ENCODE measurements around the gene KLHL36. TPM values are rescaled to one million over a fixed set of nuclear protein-coding genes. Genes with fewer than 3 reads are reported as not detected.

Gene KLHL36
- total and polyA plus RNA-seq, 7 donors: 14.4 to 45.9 (median 40.0) TPM

DNA sequence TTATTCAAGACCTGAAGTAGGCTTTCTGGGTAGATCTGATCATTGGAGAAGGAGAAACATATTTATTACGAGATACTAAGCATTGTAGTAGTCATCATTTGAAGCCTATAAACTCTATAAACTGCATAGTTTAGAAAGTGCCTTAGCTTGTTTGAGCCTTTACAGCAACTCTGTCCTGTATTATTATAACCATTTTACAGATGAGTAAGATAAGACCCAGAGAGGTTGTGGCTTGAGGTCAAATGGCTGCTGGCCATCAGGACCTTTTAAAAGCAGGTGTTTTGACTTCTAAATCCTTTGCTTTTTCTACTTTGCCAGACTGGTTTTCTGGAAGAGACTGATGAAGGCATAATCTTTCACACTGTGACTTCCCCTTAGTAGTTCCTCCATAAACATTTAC, 58.5 kb downstream of the KLHL36 start:
- TF ChIP-seq EP300 (IDR thresholded peaks at IDR 0.05) (no peak), POLR2AphosphoS5 (IDR thresholded peaks at IDR 0.05) (no peak), POLR2A (IDR thresholded peaks at IDR 0.05) (no peak)
- TF ChIP-seq, protein P1, sequence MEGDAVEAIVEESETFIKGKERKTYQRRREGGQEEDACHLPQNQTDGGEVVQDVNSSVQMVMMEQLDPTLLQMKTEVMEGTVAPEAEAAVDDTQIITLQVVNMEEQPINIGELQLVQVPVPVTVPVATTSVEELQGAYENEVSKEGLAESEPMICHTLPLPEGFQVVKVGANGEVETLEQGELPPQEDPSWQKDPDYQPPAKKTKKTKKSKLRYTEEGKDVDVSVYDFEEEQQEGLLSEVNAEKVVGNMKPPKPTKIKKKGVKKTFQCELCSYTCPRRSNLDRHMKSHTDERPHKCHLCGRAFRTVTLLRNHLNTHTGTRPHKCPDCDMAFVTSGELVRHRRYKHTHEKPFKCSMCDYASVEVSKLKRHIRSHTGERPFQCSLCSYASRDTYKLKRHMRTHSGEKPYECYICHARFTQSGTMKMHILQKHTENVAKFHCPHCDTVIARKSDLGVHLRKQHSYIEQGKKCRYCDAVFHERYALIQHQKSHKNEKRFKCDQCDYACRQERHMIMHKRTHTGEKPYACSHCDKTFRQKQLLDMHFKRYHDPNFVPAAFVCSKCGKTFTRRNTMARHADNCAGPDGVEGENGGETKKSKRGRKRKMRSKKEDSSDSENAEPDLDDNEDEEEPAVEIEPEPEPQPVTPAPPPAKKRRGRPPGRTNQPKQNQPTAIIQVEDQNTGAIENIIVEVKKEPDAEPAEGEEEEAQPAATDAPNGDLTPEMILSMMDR (IDR thresholded peaks at IDR 0.05): no peak
- Histone ChIP-seq H3K27me3 (no peaks in the 10 kb centered on the region), H3K4me1 (peaks cover 0 to 59% (median 26%) of the 10 kb centered on the region in 4 donors), H3K27ac (no peak overlapping the region), H3K36me3 (no peaks in the 10 kb centered on the region), H3K9me3 (no peaks in the 10 kb centered on the region), H3K4me3 (no peak overlapping the region)
- 80 to 86% methylated on average over 1 of the region's 1 CpG for WGBS, 2 donors
- DNase-seq: no peak
- intact Hi-C loops (cut with DNase I): no loop called here

DNA sequence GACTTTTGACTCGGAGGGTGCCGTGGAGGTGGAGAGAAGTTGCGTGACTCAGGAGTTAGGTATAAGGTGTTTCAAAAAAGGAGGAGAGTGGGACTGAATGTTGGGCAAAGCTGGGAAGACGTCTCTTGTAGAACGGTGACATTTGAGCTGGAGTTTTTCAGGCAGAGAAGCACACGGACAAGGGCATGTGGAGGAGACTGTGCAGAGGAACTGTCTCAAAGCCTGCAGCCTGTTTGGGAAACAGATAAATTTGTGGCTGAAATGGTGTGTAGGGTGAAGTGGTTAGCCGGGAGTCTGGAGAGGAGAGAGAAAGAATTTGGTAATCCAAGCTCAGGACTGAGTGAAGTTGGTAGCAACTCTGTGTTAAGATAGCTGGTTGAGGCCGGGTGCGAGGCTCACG, 61.3 kb downstream of the KLHL36 start:
- DNase-seq: no peak
- Histone ChIP-seq H3K4me1 (peaks cover 0 to 65% (median 12%) of the 10 kb centered on the region in 4 donors), H3K4me3 (no peak overlapping the region), H3K27me3 (no peaks in the 10 kb centered on the region), H3K27ac (no peak overlapping the region), H3K9me3 (no peaks in the 10 kb centered on the region), H3K36me3 (no peaks in the 10 kb centered on the region)
- WGBS, 2 donors: 87 to 89% methylated on average over 10 of the region's 10 CpGs
- intact Hi-C loops (cut with DNase I): no loop called here
- TF ChIP-seq EP300 (IDR thresholded peaks at IDR 0.05): no peak
- TF ChIP-seq POLR2A (IDR thresholded peaks at IDR 0.05): no peak
- TF ChIP-seq, protein P1 (IDR thresholded peaks at IDR 0.05): no peak
- no peak for TF ChIP-seq POLR2AphosphoS5 (IDR thresholded peaks at IDR 0.05)

GRCh38 chr16:84710686-84711085, 62.4 kb downstream of the KLHL36 start:
- no peak for DNase-seq
- WGBS, 2 donors: 86 to 89% methylated on average over 11 of the region's 11 CpGs
- H3K4me3 ChIP-seq: no peak overlapping the region
- H3K27me3 ChIP-seq: no peaks in the 10 kb centered on the region
- peaks cover 0 to 66% (median 10%) of the 10 kb centered on the region in 4 donors for H3K4me1 ChIP-seq
- TF ChIP-seq POLR2AphosphoS5 (IDR thresholded peaks at IDR 0.05) (no peak), EP300 (IDR thresholded peaks at IDR 0.05) (no peak), POLR2A (IDR thresholded peaks at IDR 0.05) (no peak)
- TF ChIP-seq, protein P1 (IDR thresholded peaks at IDR 0.05): no peak
- intact Hi-C loops (cut with DNase I): no loop called here
- no peaks in the 10 kb centered on the region for H3K9me3 ChIP-seq
- no peaks in the 10 kb centered on the region for H3K36me3 ChIP-seq
- no peak overlapping the region for H3K27ac ChIP-seq

Other genes with a start within 250 kb of the KLHL36 start
- 10 to 100 TPM; 10.0 to 13.7 (median 12.1) TPM for gene MEAK7, start 143.9 kb upstream of the KLHL36 start, total RNA-seq
- 10 to 100 TPM in 1 of 3 donors, 1 to 10 TPM in 2; 4.2 to 12.2 (median 8.6) TPM for gene MEAK7, start 143.9 kb upstream of the KLHL36 start, polyA plus RNA-seq
- 10 to 100 TPM; 34.6 to 48.6 (median 37.8) TPM for gene COTL1, start 30.4 kb upstream of the KLHL36 start, total RNA-seq
- gene COTL1, start 30.4 kb upstream of the KLHL36 start, polyA plus RNA-seq: 100 to 1,000 TPM in 1 of 3 donors, 10 to 100 TPM in 2; 60.1 to 160 (median 96.6) TPM
- gene USP10, start 51.5 kb downstream of the KLHL36 start, total RNA-seq: 10 to 100 TPM; 43.9 to 64.3 (median 53.1) TPM
- gene USP10, start 51.5 kb downstream of the KLHL36 start, polyA plus RNA-seq: 10 to 100 TPM; 17.1 to 36.7 (median 31.2) TPM
- 100 to 1,000 TPM; 140 to 545 (median 260) TPM for gene CRISPLD2, start 171.5 kb downstream of the KLHL36 start, total RNA-seq
- gene CRISPLD2, start 171.5 kb downstream of the KLHL36 start, polyA plus RNA-seq: 10 to 100 TPM in 1 of 3 donors, 1 to 10 TPM in 2; 3.0 to 27.3 (median 6.0) TPM

All from sigmoid colon (tissue), 7 donors.